PFSK-1 (cell line): ENCODE measurements around the gene DOCK10.

Experiments used
- FOXP2 ChIP-seq: optimal IDR thresholded peaks from 2 replicates; pipeline ENCODE3; 2011; ENCODE audit warnings: borderline replicate concordance, control low read depth, inconsistent platforms; ENCODE audit not compliant: insufficient read depth; ENCODE audit errors: extremely low read length, extremely low read depth
- POLR2AphosphoS5 ChIP-seq: IDR thresholded peaks from 2 replicates; pipeline ENCODE4 v1.6.1; 2012; ENCODE audit warnings: low read depth, mild to moderate bottlenecking, control low read depth, low read length, moderate library complexity
- SIN3A ChIP-seq: IDR thresholded peaks from 2 replicates; pipeline ENCODE4 v1.6.1; 2012; ENCODE audit warnings: mild to moderate bottlenecking, low read length, moderate library complexity, borderline replicate concordance; ENCODE audit not compliant: insufficient read depth
- TAF1 ChIP-seq: IDR thresholded peaks from 2 replicates; pipeline ENCODE4 v1.6.1; 2012; ENCODE audit warnings: low read length, control low read depth, borderline replicate concordance; ENCODE audit not compliant: insufficient read depth
- TF ChIP-seq, protein P1 (sequence below), 2 experiments: IDR thresholded peaks; 2 replicates each; pipeline versions ENCODE4 v1.6.1 to v1.8.0; 2011 to 2012; ENCODE audit warnings: low read depth in 2 of 2, low read length in 2 of 2, control low read depth in 1 of 2, inconsistent platforms in 1 of 2, mild to moderate bottlenecking in 1 of 2, moderate library complexity in 1 of 2; ENCODE audit not compliant: insufficient read depth in 1 of 2

DNA sequence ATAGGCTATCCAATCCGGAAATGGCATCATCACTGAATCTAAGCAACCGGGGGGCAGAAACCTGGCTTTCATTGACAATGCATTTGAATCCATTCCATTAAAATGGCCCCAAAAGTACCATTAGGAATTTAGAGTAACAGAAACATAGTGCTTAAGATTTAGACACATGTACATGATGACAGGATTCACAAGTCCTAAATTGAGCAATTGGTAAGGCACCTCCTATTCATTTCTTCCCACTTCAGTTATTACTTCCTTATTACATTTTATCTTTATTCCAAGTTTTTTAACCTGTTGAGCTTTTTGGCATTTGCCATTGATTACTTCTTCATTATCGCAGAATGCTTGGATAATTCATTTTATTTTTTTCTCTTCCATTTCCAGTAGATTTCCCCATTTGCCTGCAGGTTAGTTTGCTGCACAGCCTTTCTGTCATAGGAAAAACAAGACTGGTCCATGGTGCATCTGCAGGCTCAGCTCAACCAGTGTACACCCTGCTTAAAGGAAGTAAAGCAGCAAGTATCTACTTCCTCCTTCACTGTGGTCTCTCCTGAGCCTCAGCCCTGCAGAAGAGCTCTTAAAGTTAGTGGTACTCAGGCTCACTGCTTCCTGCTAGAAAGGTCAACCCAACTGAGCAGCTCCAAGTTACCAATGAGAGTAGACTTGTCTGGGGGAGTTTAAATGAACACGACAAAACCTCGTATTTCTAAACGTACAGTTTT lies 89.2 kb downstream of the DOCK10 start:
- TF ChIP-seq TAF1 (no peak), SIN3A (no peak), POLR2AphosphoS5 (no peak), FOXP2 (no peak)
- TF ChIP-seq, protein P1, sequence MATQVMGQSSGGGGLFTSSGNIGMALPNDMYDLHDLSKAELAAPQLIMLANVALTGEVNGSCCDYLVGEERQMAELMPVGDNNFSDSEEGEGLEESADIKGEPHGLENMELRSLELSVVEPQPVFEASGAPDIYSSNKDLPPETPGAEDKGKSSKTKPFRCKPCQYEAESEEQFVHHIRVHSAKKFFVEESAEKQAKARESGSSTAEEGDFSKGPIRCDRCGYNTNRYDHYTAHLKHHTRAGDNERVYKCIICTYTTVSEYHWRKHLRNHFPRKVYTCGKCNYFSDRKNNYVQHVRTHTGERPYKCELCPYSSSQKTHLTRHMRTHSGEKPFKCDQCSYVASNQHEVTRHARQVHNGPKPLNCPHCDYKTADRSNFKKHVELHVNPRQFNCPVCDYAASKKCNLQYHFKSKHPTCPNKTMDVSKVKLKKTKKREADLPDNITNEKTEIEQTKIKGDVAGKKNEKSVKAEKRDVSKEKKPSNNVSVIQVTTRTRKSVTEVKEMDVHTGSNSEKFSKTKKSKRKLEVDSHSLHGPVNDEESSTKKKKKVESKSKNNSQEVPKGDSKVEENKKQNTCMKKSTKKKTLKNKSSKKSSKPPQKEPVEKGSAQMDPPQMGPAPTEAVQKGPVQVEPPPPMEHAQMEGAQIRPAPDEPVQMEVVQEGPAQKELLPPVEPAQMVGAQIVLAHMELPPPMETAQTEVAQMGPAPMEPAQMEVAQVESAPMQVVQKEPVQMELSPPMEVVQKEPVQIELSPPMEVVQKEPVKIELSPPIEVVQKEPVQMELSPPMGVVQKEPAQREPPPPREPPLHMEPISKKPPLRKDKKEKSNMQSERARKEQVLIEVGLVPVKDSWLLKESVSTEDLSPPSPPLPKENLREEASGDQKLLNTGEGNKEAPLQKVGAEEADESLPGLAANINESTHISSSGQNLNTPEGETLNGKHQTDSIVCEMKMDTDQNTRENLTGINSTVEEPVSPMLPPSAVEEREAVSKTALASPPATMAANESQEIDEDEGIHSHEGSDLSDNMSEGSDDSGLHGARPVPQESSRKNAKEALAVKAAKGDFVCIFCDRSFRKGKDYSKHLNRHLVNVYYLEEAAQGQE (IDR thresholded peaks at IDR 0.05; ENCODE audit: insufficient read depth in 1 of 2, low read depth in 2 of 2, low read length in 2 of 2) = no peak
